ENCODE data around the gene SASH1. TPM values are rescaled to one million over a fixed set of nuclear protein-coding genes. Genes with fewer than 3 reads are reported as not detected.

SASH1 gene
- total and polyA plus RNA-seq, 2 of the 8 experiments (the other 6 are each of a cell fraction or from before 2014, with no cell fraction given), result 6.0 to 20.2 TPM

GRCh38 chr6:148572676-148573335 lies 230.2 kb downstream of the SASH1 start:
- Histone ChIP-seq H4K91ac (replicated peaks; ENCODE audit: insufficient read length, low read length) (no peak overlapping the region), H3K14ac (ENCODE audit: insufficient read length) (no peak overlapping the region), H2AK5ac (ENCODE audit: low read depth, low read length) (no peak overlapping the region), H4K8ac (ENCODE audit: extremely low read depth, insufficient read depth, low read length) (no peak overlapping the region), H2BK20ac (ENCODE audit: low read length) (no peak overlapping the region), H3K27me3 (replicated peaks in 1 of 4; ENCODE audit: control insufficient read depth in 3 of 4, extremely low read depth in 1 of 4, insufficient read depth in 3 of 4, low read length in 3 of 4) (no peaks in the 10 kb centered on the region), H2BK12ac (ENCODE audit: low read depth, low read length) (no peak overlapping the region; the same call in 1 of the 2 replicates), H3K79me2 (ENCODE audit: control insufficient read depth in 1 of 2, insufficient read depth in 2 of 2, low read length in 2 of 2) (no peaks in the 10 kb centered on the region), H4K20me1 (replicated peaks in 1 of 2; ENCODE audit: control insufficient read depth in 1 of 2, insufficient read depth in 2 of 2, low read length in 2 of 2) (no peaks in the 10 kb centered on the region), H2BK120ac (replicated peaks; ENCODE audit: low read depth, low read length) (no peak overlapping the region), H3K27ac (ENCODE audit: low read depth, low read length) (no peak overlapping the region), H3K4ac (replicated peaks; ENCODE audit: insufficient read length, low read depth, low read length) (no peak overlapping the region), H3K79me1 (ENCODE audit: low read depth, low read length) (no peaks in the 10 kb centered on the region), H2BK5ac (ENCODE audit: low read depth, low read length) (no peak overlapping the region), H3K9ac (replicated peaks in 1 of 4; ENCODE audit: extremely low read depth in 1 of 4, low read depth in 3 of 4, low read length in 3 of 4) (no peak overlapping the region), H3K36me3 (ENCODE audit: control insufficient read depth in 2 of 4, insufficient read depth in 4 of 4, low read length in 3 of 4) (no peaks in the 10 kb centered on the region), H3K4me1 (replicated peaks in 1 of 4; ENCODE audit: control insufficient read depth in 3 of 4, insufficient read depth in 4 of 4, low read length in 3 of 4) (peaks cover 0 to 4% (median 0%) of the 10 kb centered on the region in 4 experiments; a peak in 1 of 7 replicates), H3K4me3 (ENCODE audit: extremely low read depth in 1 of 4, insufficient read depth in 2 of 4, low read depth in 3 of 4, low read length in 4 of 4) (no peak overlapping the region), H3K9me3 (ENCODE audit: insufficient read depth in 2 of 2, low read depth in 1 of 2, low read length in 1 of 2) (no peaks in the 10 kb centered on the region), H3K18ac (ENCODE audit: extremely low read depth, low read length) (no peak overlapping the region), H3K4me2 (ENCODE audit: insufficient read depth in 1 of 2, low read depth in 2 of 2, low read length in 2 of 2) (no peak overlapping the region), H4K5ac (ENCODE audit: insufficient read length, low read depth, low read length) (no peak overlapping the region), H2BK15ac (ENCODE audit: low read length) (no peak overlapping the region), H3K56ac (replicated peaks; ENCODE audit: insufficient read length, low read depth, low read length) (no peak overlapping the region), H3K23ac (ENCODE audit: insufficient read length) (no peak overlapping the region), H3K23me2 (ENCODE audit: low read depth, low read length) (no peaks in the 10 kb centered on the region), H2AFZ (ENCODE audit: low read length) (no peak overlapping the region)
- 92% methylated on average over 9 of the region's 9 CpGs; no CpG with 5 or more reads in 1 of the 2 experiments for WGBS, 2 experiments (ENCODE audit: extremely low coverage in 1 of 2, insufficient coverage in 1 of 2, insufficient read length in 1 of 2, insufficient replicate concordance in 2 of 2, low coverage in 1 of 2, low lambda C conversion rate in 2 of 2, missing lambda C conversion rate in 1 of 2)
- CTCF ChIA-PET (ENCODE audit: partially characterized antibody), result interaction anchor here (0.8 to 3.1 kb wide), 5 partner anchors 8 to 618 kb away, joined by 3 to 16 read pairs (median 4); no protein-coding TSS in a partner anchor
- DNase-seq (ENCODE audit: low read depth in 1 of 2, low spot score in 2 of 2) (no peak), FAIRE-seq (peak; percentile 24)
- POLR2A ChIA-PET (ENCODE audit: partially characterized antibody), result interaction anchor here (0.7 kb wide), 1 partner anchor 43 kb away, joined by 3 read pairs; no protein-coding TSS in a partner anchor
- TF ChIP-seq HDAC6 (IDR thresholded peaks at IDR 0.05; ENCODE audit: low read depth, low read length) (no peak), TEAD4 (IDR thresholded peaks at IDR 0.05; ENCODE audit: low read depth, low read length) (no peak), CHD2 (IDR thresholded peaks at IDR 0.05; ENCODE audit: low read length) (no peak), ZNF274 (IDR thresholded peaks at IDR 0.05; ENCODE audit: borderline replicate concordance, extremely low read depth, low read length) (no peak), TAF1 (IDR thresholded peaks at IDR 0.05; ENCODE audit: low read depth, low read length) (no peak), SIX5 (IDR thresholded peaks at IDR 0.05; ENCODE audit: low read depth, low read length) (no peak), CTCF (IDR thresholded peaks at IDR 0.05; ENCODE audit: control extremely low read depth in 1 of 3, insufficient read depth in 1 of 3, low read depth in 1 of 3, low read length in 3 of 3) (no peak), TCF12 (IDR thresholded peaks at IDR 0.05; ENCODE audit: low read depth, low read length) (no peak), GTF2F1 (IDR thresholded peaks at IDR 0.05; ENCODE audit: borderline replicate concordance, low read depth, low read length) (no peak), NRF1 (IDR thresholded peaks at IDR 0.05; ENCODE audit: low read depth, low read length) (no peak), EZH2 (IDR thresholded peaks at IDR 0.05; ENCODE audit: low read depth, low read length, severe bottlenecking) (no peak), CREB1 (IDR thresholded peaks at IDR 0.05) (no peak)

All from H1 (cell line).